HEK293 (cell line): ENCODE data around the gene STS.

Experiments used
- CTCF ChIA-PET: fragments of 350-600 bp; formaldehyde crosslinking; extraction: SDS; loops from one replicate; lab custom pipeline; 2021; ENCODE audit warnings: antibody characterized with exemption; lab: Yijun Ruan, JAX
- POLR2A ChIA-PET: fragments of 300-600 bp; formaldehyde crosslinking; extraction: SDS; loops from one replicate; lab custom pipeline; 2020; ENCODE audit warnings: antibody characterized with exemption, inconsistent platforms; lab: Yijun Ruan, JAX
- H3K27ac ChIP-seq: fragments of 200-500 bp; sonication (Bioruptor generic); 2 replicates; pipeline ENCODE4 v1.5.1; 2014; ENCODE audit warnings: low read depth, low read length, control low read depth, inconsistent platforms; ENCODE audit errors: extremely low read depth
- H3K36me3 ChIP-seq, 2 experiments: fragments of 200-500 bp in 1 of 2; sonication (Bioruptor generic) in 1 of 2; 1 replicate in 1 of 2; 2 replicates in 1 of 2; pipeline ENCODE4 v1.5.1; 2014 to 2017; ENCODE audit warnings: inconsistent platforms in 2 of 2, low read length in 2 of 2; ENCODE audit not compliant: control insufficient read depth in 2 of 2, insufficient read depth in 1 of 2
- H3K4me1 ChIP-seq: fragments of 200-500 bp; sonication (Bioruptor generic); 2 replicates; pipeline ENCODE4 v1.5.1; 2014; ENCODE audit warnings: mild to moderate bottlenecking, low read length, inconsistent platforms; ENCODE audit not compliant: control insufficient read depth, insufficient read depth
- H3K4me3 ChIP-seq: 2 replicates; pipeline ENCODE4 v1.5.1; 2011; ENCODE audit warnings: low read depth, mild to moderate bottlenecking, control low read depth, low read length, moderate library complexity
- H3K9me3 ChIP-seq: fragments of 200-500 bp; sonication (Bioruptor generic); 2 replicates; pipeline ENCODE4 v1.5.1; 2014; ENCODE audit warnings: low read depth, low read length, inconsistent platforms; ENCODE audit not compliant: control insufficient read depth, insufficient read depth
- BCL11B ChIP-seq: fragments of 450-650 bp; formaldehyde crosslinking; IDR thresholded peaks from 2 replicates; pipeline ENCODE4 v1.5.1; 2016; ENCODE audit warnings: low read depth, missing biosample characterization, missing genetic modification characterization
- KLF1 ChIP-seq: fragments of 450-650 bp; formaldehyde crosslinking; IDR thresholded peaks from 2 replicates; pipeline ENCODE4 v1.5.1; 2016; ENCODE audit warnings: missing biosample characterization, missing genetic modification characterization
- KLF8 ChIP-seq: fragments of 450-650 bp; formaldehyde crosslinking; IDR thresholded peaks from 2 replicates; pipeline ENCODE4 v1.5.1; 2016; ENCODE audit warnings: missing biosample characterization, missing genetic modification characterization
- MZF1 ChIP-seq: fragments of 450-650 bp; formaldehyde crosslinking; IDR thresholded peaks from 2 replicates; pipeline ENCODE4 v1.5.1; 2017; ENCODE audit warnings: missing biosample characterization, missing genetic modification characterization, borderline replicate concordance
- REST ChIP-seq: fragments of 450-650 bp; formaldehyde crosslinking; IDR thresholded peaks from 2 replicates; pipeline ENCODE4 v1.5.1; 2016; ENCODE audit warnings: missing biosample characterization, missing genetic modification characterization
- ZBTB17 ChIP-seq: fragments of 450-650 bp; formaldehyde crosslinking; IDR thresholded peaks from 2 replicates; pipeline ENCODE4 v1.5.1; 2016; ENCODE audit warnings: missing biosample characterization, missing genetic modification characterization
- ZNF112 ChIP-seq: fragments of 450-650 bp; formaldehyde crosslinking; IDR thresholded peaks from 2 replicates; pipeline ENCODE4 v1.5.0; 2017; ENCODE audit warnings: missing biosample characterization, missing genetic modification characterization
- ZNF148 ChIP-seq: fragments of 450-650 bp; formaldehyde crosslinking; IDR thresholded peaks from 2 replicates; pipeline ENCODE4 v1.5.0; 2017; ENCODE audit warnings: missing biosample characterization, missing genetic modification characterization, borderline replicate concordance
- ZNF184 ChIP-seq: fragments of 450-650 bp; IDR thresholded peaks from 2 replicates; pipeline ENCODE4 v1.5.1; 2018; ENCODE audit warnings: missing biosample characterization, mild to moderate bottlenecking, missing genetic modification characterization
- ZNF202 ChIP-seq: fragments of 450-650 bp; formaldehyde crosslinking; IDR thresholded peaks from 2 replicates; pipeline ENCODE4 v1.5.1; 2016; ENCODE audit warnings: missing biosample characterization, missing genetic modification characterization, borderline replicate concordance
- ZNF391 ChIP-seq: fragments of 450-650 bp; formaldehyde crosslinking; IDR thresholded peaks from 2 replicates; pipeline ENCODE4 v1.5.1; 2016; ENCODE audit warnings: low read depth, missing biosample characterization, missing genetic modification characterization, borderline replicate concordance
- ZNF433 ChIP-seq: fragments of 450-650 bp; formaldehyde crosslinking; IDR thresholded peaks from 2 replicates; pipeline ENCODE4 v1.5.1; 2016; ENCODE audit warnings: missing biosample characterization, missing genetic modification characterization, low read depth
- ZNF560 ChIP-seq: fragments of 450-650 bp; formaldehyde crosslinking; IDR thresholded peaks from 2 replicates; pipeline ENCODE4 v1.5.1; 2017; ENCODE audit warnings: missing biosample characterization, missing genetic modification characterization, borderline replicate concordance
- ZNF701 ChIP-seq: fragments of 450-650 bp; formaldehyde crosslinking; IDR thresholded peaks from 2 replicates; pipeline ENCODE4 v1.5.1; 2016; ENCODE audit warnings: missing biosample characterization, missing genetic modification characterization
- TF ChIP-seq, protein P1 (sequence below): fragments of 450-650 bp; formaldehyde crosslinking; conservative IDR thresholded peaks from 2 replicates; pipeline ENCODE4 v1.5.1; 2016; ENCODE audit warnings: low read depth, missing biosample characterization, missing genetic modification characterization
- TF ChIP-seq, protein P2 (sequence below): fragments of 450-650 bp; formaldehyde crosslinking; IDR thresholded peaks from 2 replicates; pipeline ENCODE4 v1.5.1; 2016; ENCODE audit warnings: missing biosample characterization, missing genetic modification characterization, borderline replicate concordance
- TF ChIP-seq, protein P3 (sequence below): IDR thresholded peaks from 2 replicates; pipeline ENCODE4 v1.6.1; 2011; ENCODE audit warnings: mild to moderate bottlenecking, low read depth, low read length, borderline replicate concordance

Gene STS

DNA sequence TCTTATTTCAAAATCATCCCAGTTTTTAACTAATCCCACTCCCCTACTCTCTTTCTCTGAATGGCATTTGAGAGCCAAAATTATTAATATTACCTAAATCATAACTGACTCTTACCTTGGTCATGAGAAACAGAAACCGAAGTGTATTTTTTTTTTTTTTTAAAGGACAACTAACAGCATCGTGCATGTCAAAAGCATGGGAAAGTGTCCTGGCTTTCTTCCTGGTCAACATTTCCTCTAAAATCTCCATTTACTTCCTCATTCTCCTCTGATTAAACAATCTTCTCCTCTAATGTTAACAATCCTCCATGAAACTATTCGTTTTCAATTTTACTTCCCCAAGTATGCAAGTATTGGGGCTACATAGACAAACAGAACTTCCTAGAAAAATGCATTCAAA, 2.1 kb upstream of the STS start (continued):
- no peak for TF ChIP-seq BCL11B (tag by site-specific recombination)
- TF ChIP-seq ZBTB17 (tag by site-specific recombination): no peak
- TF ChIP-seq ZNF560 (tag by site-specific recombination): no peak
- TF ChIP-seq, protein P1, sequence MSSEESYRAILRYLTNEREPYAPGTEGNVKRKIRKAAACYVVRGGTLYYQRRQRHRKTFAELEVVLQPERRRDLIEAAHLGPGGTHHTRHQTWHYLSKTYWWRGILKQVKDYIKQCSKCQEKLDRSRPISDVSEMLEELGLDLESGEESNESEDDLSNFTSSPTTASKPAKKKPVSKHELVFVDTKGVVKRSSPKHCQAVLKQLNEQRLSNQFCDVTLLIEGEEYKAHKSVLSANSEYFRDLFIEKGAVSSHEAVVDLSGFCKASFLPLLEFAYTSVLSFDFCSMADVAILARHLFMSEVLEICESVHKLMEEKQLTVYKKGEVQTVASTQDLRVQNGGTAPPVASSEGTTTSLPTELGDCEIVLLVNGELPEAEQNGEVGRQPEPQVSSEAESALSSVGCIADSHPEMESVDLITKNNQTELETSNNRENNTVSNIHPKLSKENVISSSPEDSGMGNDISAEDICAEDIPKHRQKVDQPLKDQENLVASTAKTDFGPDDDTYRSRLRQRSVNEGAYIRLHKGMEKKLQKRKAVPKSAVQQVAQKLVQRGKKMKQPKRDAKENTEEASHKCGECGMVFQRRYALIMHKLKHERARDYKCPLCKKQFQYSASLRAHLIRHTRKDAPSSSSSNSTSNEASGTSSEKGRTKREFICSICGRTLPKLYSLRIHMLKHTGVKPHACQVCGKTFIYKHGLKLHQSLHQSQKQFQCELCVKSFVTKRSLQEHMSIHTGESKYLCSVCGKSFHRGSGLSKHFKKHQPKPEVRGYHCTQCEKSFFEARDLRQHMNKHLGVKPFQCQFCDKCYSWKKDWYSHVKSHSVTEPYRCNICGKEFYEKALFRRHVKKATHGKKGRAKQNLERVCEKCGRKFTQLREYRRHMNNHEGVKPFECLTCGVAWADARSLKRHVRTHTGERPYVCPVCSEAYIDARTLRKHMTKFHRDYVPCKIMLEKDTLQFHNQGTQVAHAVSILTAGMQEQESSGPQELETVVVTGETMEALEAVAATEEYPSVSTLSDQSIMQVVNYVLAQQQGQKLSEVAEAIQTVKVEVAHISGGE (tag by site-specific recombination): no peak
- no peak for TF ChIP-seq ZNF184 (tag by site-specific recombination)
- no peak for TF ChIP-seq MZF1
- no peak for TF ChIP-seq ZNF433 (tag by site-specific recombination)

- ChIA-PET POLR2A (no interaction called here), CTCF (interaction anchor here (0.6 to 1.7 kb wide), 5 partner anchors 13 to 871 kb away, joined by 3 to 5 read pairs (median 3); no protein-coding TSS in a partner anchor)
- H3K9me3 ChIP-seq: no peaks in the 10 kb centered on the region
- no peak overlapping the region for H3K4me3 ChIP-seq
- H3K4me1 ChIP-seq: no peaks in the 10 kb centered on the region
- TF ChIP-seq REST (no peak), ZNF701 (tag by site-specific recombination) (no peak), ZNF202 (no peak), KLF1 (tag by site-specific recombination) (no peak), ZNF391 (no peak), ZNF112 (no peak), ZNF148 (no peak), KLF8 (tag by site-specific recombination) (no peak)
- TF ChIP-seq, protein P2, sequence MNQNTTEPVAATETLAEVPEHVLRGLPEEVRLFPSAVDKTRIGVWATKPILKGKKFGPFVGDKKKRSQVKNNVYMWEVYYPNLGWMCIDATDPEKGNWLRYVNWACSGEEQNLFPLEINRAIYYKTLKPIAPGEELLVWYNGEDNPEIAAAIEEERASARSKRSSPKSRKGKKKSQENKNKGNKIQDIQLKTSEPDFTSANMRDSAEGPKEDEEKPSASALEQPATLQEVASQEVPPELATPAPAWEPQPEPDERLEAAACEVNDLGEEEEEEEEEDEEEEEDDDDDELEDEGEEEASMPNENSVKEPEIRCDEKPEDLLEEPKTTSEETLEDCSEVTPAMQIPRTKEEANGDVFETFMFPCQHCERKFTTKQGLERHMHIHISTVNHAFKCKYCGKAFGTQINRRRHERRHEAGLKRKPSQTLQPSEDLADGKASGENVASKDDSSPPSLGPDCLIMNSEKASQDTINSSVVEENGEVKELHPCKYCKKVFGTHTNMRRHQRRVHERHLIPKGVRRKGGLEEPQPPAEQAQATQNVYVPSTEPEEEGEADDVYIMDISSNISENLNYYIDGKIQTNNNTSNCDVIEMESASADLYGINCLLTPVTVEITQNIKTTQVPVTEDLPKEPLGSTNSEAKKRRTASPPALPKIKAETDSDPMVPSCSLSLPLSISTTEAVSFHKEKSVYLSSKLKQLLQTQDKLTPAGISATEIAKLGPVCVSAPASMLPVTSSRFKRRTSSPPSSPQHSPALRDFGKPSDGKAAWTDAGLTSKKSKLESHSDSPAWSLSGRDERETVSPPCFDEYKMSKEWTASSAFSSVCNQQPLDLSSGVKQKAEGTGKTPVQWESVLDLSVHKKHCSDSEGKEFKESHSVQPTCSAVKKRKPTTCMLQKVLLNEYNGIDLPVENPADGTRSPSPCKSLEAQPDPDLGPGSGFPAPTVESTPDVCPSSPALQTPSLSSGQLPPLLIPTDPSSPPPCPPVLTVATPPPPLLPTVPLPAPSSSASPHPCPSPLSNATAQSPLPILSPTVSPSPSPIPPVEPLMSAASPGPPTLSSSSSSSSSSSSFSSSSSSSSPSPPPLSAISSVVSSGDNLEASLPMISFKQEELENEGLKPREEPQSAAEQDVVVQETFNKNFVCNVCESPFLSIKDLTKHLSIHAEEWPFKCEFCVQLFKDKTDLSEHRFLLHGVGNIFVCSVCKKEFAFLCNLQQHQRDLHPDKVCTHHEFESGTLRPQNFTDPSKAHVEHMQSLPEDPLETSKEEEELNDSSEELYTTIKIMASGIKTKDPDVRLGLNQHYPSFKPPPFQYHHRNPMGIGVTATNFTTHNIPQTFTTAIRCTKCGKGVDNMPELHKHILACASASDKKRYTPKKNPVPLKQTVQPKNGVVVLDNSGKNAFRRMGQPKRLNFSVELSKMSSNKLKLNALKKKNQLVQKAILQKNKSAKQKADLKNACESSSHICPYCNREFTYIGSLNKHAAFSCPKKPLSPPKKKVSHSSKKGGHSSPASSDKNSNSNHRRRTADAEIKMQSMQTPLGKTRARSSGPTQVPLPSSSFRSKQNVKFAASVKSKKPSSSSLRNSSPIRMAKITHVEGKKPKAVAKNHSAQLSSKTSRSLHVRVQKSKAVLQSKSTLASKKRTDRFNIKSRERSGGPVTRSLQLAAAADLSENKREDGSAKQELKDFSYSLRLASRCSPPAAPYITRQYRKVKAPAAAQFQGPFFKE (tag by site-specific recombination): no peak
- TF ChIP-seq, protein P3, sequence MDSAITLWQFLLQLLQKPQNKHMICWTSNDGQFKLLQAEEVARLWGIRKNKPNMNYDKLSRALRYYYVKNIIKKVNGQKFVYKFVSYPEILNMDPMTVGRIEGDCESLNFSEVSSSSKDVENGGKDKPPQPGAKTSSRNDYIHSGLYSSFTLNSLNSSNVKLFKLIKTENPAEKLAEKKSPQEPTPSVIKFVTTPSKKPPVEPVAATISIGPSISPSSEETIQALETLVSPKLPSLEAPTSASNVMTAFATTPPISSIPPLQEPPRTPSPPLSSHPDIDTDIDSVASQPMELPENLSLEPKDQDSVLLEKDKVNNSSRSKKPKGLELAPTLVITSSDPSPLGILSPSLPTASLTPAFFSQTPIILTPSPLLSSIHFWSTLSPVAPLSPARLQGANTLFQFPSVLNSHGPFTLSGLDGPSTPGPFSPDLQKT: no peak
- no peaks in the 10 kb centered on the region for H3K36me3 ChIP-seq
- H3K27ac ChIP-seq: no peak overlapping the region
Observed at GRCh38 chrX:7146020-7146702, 1.4 kb upstream of the STS start.
